Hematopoietic multipotent progenitor cell treated with erythropoietin and hydrocortisone succinate and interleukin-3 and kit ligand, for 17 days (in vitro differentiated cells): ENCODE results near the gene LRRD1.
"Not testable (repeated sequence)": the region's sequence is repeated elsewhere in the genome, so short reads cannot be mapped to it uniquely, and the experiment has no call there.

Experiments
- DNase-seq: peaks from one replicate; pipeline ENCODE4 v3.0.0-alpha.2; 2015; ENCODE audit warnings: low spot score

Gene LRRD1

DNA sequence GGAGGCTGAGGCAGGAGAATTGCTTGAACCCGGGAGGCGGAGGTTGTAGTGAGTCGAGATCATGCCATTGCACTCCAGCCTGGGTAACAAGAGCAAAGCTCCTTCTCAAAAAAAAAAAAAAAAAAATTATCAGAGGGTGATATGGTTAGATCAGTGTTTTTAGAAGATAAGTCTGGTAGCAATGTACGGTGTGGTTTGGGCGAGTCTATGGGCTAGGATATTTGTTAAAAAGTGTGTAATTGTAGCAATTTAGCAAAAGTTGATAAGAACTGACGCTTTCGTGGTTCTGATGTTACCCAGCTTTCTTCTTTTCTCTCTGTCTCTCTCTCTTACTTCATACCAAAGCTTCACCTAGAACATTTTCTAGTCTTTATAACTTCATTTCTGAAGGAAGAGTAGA, 37.8 kb downstream of the LRRD1 start:
- no peak for DNase-seq

- DNase-seq, result no peak
Measured at GRCh38 chr7:92137557-92137956, 41.4 kb downstream of the LRRD1 start.

- peak; percentile 17 for DNase-seq
Measured at GRCh38 chr7:92135052-92135889, 43.7 kb downstream of the LRRD1 start.

DNA sequence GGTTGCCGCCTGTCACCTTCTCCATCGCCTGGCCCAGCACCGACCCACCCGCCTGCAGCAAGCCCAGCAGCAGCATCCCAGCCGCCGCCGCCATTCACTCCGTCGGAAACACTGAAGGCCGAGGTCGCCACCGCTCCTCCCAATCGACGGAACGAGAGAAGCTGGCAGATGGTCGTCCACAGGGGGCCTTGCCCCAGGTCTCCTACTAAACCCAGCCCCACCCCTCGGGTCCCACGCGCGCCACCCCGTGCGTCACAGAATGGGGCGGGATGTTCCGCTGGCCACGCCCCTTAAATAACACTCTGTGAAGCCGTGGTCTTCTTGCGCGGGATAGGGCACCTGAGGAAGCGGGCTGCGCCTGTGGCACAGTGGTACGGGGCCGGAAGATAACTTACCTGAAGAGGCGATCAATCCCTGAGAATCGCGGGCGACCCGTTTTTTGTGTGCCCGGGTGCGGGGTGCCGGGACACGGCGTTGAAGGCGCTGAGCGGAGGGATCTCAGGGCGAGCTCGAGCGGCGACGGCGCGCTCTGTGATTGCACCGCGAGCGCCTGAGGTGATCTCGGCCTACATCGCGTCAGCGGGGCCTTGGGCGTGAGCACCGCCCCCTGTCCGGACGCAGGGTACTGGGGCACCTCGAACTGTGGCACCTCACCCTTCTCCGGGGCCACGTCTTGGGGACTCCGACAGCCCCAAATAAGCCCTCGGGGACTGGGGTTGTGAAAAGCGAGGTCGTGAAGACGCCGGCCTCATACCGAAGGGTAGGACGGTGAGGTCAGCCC, 44.5 kb downstream of the LRRD1 start, which contains the start of gene CYP51A1:
TSS of gene CYP51A1 (minus strand) at position 207 of the 781 bp plus-strand sequence. CDS start at position 94, 113 bp downstream.
- DNase-seq, result peak; percentile 93

DNA sequence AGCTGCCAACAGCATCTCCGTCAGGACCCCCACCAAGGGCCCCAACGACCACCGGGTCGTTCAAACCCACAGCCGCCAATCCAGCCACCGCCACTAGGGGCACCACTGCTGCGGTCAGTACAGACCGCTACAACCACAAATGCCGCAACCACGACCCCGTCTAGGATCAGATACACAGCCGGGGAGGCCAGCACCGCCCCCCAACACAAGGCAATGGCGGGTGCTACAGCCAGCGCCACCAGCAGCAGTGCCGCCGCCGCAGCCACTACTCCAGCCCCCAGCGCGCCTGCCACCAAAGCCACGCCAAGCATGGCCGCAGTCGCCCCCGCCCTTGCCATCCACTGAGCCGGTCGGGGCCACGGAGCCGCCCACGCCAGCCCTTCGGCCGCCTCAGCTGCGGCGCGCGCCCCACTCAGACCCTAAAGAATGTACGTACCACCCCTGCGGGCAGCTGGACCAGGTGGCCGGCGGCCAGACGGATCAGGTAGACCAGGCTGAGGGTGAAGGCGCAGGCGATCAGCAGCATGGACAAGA, 45.1 kb downstream of the LRRD1 start:
- peak; percentile 76 for DNase-seq

DNA sequence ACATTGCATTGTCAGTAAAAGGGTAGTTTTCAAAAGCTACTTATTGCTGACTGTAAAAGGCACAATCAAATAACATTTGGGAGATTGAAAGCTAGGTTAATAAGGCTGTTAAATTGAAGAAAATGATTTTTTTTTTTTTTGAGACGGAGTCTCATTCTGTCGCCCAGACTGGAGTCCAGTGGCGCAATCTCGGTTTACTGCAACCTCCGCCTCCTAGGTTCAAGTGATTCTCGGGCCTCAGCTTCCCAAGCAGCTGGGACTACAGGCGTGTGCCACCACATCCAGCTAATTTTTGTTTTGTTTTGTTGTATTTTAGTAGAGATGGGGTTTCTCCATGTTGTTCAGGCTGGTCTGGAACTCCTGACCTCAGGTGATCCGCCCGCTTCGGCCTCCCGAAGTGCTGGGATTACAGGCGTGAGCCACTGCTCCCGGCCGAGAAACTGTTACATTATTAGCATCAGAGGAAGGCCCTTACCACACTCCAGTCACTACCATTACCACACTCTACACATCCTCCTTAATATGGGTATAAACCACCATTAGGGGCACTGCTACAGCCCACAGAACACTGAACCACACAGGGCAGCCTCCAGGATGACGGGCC, 45.7 kb downstream of the LRRD1 start:
- DNase-seq, result no peak

DNA sequence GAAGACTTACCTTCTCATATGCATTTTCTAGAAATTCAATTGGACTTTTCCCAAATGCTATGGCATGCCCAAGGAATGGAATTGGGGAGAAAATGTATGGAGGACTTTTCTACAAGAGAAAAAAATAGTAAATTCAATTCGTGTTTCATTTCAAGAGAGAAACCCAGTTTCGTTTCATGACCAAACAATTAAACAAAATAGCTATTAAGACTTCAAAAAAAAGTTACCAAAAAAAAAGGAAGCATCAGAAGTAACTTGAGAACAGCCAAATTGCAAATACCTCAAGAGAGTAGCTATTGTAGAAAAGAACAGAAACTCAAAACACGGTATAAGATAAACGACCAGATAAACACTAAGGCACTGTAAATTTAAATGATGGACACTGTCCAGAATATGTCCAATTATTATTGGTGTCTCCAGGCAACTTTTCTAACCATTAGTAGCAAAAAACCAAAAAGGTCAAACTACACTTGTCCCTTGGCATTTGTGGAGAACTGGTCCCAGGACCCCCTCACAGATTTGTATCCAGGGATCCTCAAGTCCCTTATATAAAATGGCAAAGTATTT, 47.1 kb downstream of the LRRD1 start:
- no peak for DNase-seq

DNA sequence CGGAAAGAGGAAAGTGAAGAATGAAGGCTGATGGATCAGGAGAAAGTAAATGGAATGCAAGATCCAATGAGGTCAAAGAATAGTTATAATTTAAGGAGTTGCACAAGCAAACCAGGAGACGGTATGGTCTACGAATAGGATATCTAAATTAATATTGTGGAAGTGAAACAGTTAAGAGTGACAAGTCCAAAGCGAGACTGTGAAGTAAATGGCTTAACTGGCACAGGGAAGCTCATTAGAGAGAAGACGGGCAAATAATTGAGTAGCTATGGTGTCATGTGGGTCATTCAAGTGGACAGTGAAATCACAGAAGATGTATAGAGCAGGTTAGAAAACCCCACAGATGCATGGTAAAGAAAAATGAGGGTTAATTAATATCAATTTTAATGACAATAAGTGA, 47.8 kb downstream of the LRRD1 start:
- DNase-seq, result no peak

DNA sequence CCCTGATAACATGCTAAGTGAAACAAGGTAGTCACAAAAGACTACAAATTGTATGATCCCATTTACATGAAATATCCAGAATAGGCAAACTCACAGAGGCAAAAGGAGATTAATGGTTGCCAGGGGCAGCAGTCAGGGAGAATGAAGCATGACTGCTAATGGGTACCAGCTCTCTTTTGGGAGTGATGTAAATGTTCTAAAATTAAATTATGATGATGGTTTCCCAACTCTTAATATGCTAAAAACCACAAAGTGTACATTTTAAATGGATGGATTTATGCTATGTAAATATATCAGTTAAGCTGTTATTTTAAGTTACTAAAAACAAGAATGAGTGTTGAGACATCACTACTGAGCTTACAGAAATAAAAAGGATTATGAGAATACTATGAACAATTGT, 57.3 kb downstream of the LRRD1 start:
- no peak for DNase-seq

DNA sequence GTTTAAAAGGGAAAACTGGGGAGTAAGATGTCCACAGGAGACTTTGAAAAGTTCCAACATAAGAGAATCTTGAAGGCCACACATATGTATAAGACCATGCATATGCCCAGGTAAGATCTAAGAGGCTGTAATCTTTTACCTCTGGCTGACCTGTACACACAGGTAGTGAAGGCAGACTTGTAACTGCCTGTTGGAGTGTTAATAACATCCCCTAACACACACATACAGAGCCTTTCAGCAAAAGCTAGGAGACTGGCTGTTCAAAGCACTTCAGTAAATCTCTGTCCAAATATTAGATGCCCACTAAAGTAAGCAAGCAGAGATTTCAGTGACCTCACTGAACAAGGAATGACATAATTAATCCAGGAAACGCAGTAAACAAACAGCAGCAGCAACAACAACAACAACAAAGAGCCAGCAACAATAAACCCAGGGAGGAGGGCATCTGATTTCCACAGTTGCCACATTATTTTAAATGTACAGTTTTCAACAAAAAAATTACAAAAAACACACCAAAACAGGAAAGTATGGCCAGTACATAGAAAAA, 59.7 kb downstream of the LRRD1 start:
- DNase-seq, result no peak

GRCh38 chr7:92116949-92117348, 62.0 kb downstream of the LRRD1 start:
- DNase-seq, result no peak

DNA sequence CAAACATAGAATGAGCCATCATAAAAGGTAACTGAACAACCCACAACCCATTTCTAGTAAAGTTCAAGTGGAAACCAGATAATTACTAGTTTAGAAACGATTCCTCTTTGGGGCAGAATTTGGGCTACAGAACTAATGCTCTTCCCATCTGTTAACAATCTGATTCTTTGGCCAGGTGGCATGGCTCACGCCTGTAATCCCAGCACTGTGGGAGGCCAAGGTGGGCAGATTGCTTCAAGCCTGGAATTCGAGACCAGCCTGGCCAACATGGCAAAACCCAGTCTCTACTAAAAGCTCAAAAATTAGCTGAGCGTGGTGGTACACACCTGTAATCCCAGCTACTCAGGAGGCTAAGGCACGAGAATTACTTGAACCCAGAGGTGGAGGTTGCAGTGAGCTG, 63.1 kb downstream of the LRRD1 start:
- DNase-seq, result no peak

DNA sequence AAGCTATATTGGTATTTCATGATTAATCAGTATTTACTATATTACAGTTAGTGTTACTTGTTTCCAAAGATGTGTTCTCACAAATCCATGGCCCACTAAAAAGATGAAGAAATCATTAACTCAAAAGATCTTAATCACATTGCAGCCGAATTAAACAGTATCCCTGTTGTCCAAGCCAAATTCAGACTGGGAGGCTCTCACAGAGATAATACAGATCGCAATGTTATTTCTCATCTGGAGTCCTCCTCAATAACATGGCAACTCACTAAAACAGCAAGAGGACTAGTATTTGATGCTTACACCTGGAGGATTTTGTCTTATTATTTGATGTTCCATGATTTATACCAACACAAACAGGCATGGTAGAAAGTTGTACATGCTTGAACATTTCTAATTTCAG, 68.1 kb downstream of the LRRD1 start:
- no peak for DNase-seq

- no peak for DNase-seq
Measured at GRCh38 chr7:92108821-92109220, 70.1 kb downstream of the LRRD1 start.

- not testable (repeated sequence) for DNase-seq
Measured at GRCh38 chr7:92102862-92103261, 76.1 kb downstream of the LRRD1 start.

DNA sequence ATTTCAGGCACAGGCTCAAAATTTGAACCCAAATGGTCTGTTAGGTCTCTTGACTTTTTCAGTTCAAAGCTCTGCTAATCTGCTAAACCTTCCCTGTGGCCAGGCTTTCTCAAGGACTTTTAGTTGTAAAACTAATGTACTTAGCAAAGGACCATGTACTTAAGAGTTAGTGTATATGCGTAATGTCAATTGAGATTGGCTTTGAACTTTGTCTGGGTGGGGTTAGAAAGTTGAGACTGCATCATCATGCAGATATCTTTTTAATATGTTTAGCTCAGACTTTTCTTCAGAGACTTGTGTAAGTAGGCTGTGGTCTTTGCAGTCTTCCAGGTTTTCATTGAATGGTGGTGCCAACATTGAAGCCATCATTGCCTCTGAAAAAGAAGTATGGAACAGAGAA, 78.4 kb downstream of the LRRD1 start:
- no peak for DNase-seq

DNA sequence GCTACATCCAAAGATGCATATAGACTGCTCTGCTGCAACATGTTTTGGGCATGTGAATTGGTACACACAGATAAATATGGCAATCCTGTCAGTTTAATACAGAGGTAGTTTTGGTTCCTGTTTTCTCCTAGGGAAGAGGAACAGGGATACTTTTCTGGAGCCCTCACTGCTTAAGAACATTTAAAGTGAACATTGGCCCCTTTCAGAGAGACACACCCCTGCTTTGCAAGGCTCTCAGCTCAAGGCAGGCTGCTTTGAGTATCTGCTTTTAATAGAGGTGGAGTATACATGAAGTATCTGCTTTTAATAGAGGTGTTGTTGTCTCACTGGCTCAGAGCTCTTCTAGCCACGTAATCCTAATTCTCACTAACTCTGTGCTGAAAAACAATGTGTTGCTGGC, 83.6 kb downstream of the LRRD1 start:
- DNase-seq, result no peak
